BJ (cell line): ENCODE data around the gene SMG6. TPM values are rescaled to one million over a fixed set of nuclear protein-coding genes. Genes with fewer than 3 reads are reported as not detected.

Experiments used
- CTCF ChIA-PET: fragments of 350-600 bp; formaldehyde crosslinking; extraction: SDS; loops from one replicate; lab custom pipeline; 2021; ENCODE audit warnings: antibody characterized with exemption, inconsistent platforms; lab: Yijun Ruan, JAX
- POLR2A ChIA-PET: fragments of 300-600 bp; sonication (Branson Sonifier 250); formaldehyde crosslinking; extraction: SDS; loops from one replicate; lab custom pipeline; 2021; ENCODE audit warnings: antibody characterized with exemption; lab: Charles Lee
- DNase-seq: peaks from one replicate; pipeline ENCODE4 v3.0.0-alpha.2; 2011; ENCODE audit warnings: low read depth
- H3K27me3 ChIP-seq: 2 replicates; pipeline ENCODE4 v1.6.0; 2011; ENCODE audit warnings: low read length; ENCODE audit not compliant: control insufficient read depth, insufficient read depth
- H3K36me3 ChIP-seq: 2 replicates; pipeline ENCODE4 v1.5.1; 2011; ENCODE audit warnings: low read length; ENCODE audit not compliant: control insufficient read depth, insufficient read depth
- H3K4me3 ChIP-seq: 2 replicates; pipeline ENCODE4 v1.5.1; 2011; ENCODE audit warnings: low read depth, mild to moderate bottlenecking, control low read depth, low read length
- polyA plus RNA-seq: library from polyadenylated mRNA; depleted of rRNA; stranded (reverse); fragments of >200 nt; gene quantifications from 2 replicates; pipeline ENCODE4 v1.2.3, GENCODE V29; 2011
- TF ChIP-seq, protein P1 (sequence below): IDR thresholded peaks from 2 replicates; pipeline ENCODE4 v1.5.1; 2011; ENCODE audit warnings: low read depth, mild to moderate bottlenecking, control low read depth, inconsistent platforms, low read length, moderate library complexity; ENCODE audit not compliant: insufficient read depth

Gene SMG6
- polyA plus RNA-seq, 1 experiment: 29.7 TPM

DNA sequence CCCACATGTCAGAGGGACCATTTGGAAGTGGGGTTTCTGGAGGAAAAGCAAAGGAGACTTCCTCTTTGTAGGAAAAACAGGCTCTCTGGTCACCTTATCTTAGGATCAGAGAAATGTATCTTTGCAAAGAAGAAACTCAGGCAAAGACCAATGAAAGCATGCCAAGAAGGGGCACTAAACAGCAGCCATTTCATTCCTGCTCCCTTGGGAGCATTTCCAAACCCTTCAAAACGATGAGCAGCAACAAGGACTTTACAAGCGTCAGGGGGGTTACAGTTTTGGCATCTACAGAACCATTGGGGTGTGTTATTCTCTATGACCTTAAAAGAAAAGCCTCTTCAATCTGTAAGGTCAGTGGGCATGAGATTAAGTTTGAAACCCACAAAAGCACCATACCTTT, 122.8 kb downstream of the SMG6 start:
- Histone ChIP-seq H3K4me3 (no peak overlapping the region), H3K36me3 (peaks cover 5% of the 10 kb centered on the region), H3K27me3 (no peaks in the 10 kb centered on the region)
- TF ChIP-seq, protein P1, sequence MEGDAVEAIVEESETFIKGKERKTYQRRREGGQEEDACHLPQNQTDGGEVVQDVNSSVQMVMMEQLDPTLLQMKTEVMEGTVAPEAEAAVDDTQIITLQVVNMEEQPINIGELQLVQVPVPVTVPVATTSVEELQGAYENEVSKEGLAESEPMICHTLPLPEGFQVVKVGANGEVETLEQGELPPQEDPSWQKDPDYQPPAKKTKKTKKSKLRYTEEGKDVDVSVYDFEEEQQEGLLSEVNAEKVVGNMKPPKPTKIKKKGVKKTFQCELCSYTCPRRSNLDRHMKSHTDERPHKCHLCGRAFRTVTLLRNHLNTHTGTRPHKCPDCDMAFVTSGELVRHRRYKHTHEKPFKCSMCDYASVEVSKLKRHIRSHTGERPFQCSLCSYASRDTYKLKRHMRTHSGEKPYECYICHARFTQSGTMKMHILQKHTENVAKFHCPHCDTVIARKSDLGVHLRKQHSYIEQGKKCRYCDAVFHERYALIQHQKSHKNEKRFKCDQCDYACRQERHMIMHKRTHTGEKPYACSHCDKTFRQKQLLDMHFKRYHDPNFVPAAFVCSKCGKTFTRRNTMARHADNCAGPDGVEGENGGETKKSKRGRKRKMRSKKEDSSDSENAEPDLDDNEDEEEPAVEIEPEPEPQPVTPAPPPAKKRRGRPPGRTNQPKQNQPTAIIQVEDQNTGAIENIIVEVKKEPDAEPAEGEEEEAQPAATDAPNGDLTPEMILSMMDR: no peak
- ChIA-PET CTCF (interaction anchor here (1.1 to 1.8 kb wide), 4 partner anchors 64 to 126 kb away, joined by 3 to 10 read pairs (median 6); partner anchors contain the start of gene HIC1), POLR2A (interaction anchor here (0.6 kb wide), 1 partner anchor 25 kb away, joined by 9 read pairs; no protein-coding TSS in a partner anchor)
- no peak for DNase-seq

DNA sequence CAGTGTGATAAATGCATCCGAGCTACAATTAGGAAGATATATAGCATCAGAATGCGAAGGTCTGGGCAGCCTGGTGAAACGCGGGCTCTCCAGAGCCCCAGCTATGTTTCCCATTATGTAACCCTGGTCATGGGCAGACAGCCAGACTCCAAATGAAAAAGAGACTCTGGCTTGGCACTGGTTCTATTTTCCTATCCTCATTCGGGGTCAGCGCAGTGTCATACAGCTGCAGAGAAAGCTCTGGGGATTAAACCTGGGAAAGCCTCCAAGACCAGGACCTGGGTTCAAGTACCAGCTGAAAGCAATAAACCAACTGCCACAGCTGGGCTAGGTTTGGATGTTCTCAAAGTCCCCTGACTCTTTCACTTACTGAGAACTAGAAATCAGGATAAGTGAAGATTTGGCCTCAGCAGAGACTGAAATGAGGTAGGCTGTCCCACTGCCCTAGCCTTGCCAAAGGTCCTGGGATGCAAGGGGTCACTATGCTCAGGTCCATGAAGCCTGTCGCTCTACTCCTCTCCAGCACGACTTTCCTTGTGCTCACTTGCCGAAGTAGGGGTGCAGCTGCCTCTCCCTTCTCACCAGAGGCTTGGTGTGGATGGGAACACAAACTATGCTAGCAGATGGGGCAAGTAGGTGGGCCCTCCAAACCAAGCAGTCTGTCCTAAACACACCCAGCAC, 123.8 kb downstream of the SMG6 start:
- TF ChIP-seq, protein P1: no peak
- DNase-seq: peak; percentile 76
- ChIA-PET POLR2A (interaction anchor here (0.6 kb wide), 2 partner anchors 33 to 56 kb away, joined by 3 to 9 read pairs; no protein-coding TSS in a partner anchor), CTCF (interaction anchor here (0.7 to 1.8 kb wide), 6 partner anchors 12 to 122 kb away, joined by 3 to 5 read pairs (median 4); no protein-coding TSS in a partner anchor)
- H3K27me3 ChIP-seq: no peaks in the 10 kb centered on the region
- H3K36me3 ChIP-seq: peaks cover 1% of the 10 kb centered on the region; the same call in 1 of the 2 replicates
- no peak overlapping the region for H3K4me3 ChIP-seq

DNA sequence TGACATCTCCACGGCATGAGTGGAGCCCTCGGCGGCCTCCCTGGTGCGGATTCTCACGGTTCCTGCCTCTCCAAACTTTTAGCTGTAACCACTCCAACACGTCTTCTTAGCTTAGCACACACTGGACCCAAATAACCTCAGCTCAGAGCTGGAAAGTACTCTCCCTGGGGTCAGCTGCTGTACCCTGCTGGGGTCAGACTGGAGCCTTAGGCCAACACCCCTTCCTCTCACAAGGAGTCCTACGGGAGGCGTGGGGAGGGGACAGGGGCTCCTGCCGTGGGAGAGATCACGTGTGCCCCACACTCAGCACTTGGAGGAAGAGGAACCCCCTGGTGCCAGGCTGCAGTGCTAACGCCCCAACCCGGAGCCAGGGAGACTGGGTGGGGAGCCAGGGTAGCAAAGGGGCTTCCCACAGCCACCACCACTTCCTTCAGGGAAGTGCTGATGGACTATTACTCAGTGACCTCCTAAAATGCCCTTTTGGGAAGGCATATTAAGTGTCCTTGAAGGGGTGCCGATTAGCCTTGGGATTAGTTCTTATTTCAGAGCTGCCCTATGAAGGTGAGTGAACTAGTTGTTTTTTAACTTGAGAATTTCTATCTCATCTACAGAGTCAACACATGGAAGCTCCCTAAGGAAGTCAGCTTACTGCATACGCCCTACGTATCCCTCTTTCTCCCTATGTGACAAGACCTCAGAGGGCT, 124.6 kb downstream of the SMG6 start:
- Histone ChIP-seq H3K36me3 (peaks cover 1% of the 10 kb centered on the region; the same call in 1 of the 2 replicates), H3K27me3 (no peaks in the 10 kb centered on the region), H3K4me3 (no peak overlapping the region)
- TF ChIP-seq, protein P1: no peak
- no peak for DNase-seq
- POLR2A ChIA-PET: interaction anchor here (0.6 kb wide), 1 partner anchor 34 kb away, joined by 3 read pairs; no protein-coding TSS in a partner anchor
- CTCF ChIA-PET: interaction anchor here (0.6 to 1.8 kb wide), 8 partner anchors 13 to 121 kb away, joined by 3 to 5 read pairs (median 4); no protein-coding TSS in a partner anchor

DNA sequence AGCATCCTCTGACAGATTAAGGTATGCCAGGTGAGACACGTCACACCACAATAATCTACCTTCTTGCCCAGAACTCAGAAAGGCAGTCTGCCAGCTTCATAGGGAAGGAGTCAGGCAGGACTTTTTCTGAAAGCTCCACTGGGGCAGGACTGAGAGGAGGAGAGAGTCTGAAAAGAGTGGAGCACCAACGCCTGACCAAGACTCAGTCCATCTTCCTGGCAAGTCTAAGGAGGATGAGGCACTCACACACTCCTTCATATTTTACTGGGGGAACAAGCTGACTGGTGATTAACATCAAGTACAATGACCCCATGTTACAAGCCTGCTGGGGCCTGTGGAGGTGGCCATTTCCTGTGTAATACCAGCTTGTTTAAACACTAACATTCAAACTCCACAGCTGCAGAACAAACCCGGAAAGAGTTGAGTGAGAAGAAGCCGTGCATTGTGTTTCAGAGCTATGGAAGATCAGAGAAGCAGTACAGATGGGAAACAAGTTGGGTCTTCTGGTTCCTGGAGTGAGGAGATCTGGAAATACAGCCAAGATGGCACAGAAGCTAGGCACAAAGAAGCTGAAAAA, 126.3 kb downstream of the SMG6 start:
- DNase-seq: no peak
- H3K27me3 ChIP-seq: no peaks in the 10 kb centered on the region
- POLR2A ChIA-PET: no interaction called here
- CTCF ChIA-PET: interaction anchor here (0.9 to 2.2 kb wide), 11 partner anchors 18 to 124 kb away, joined by 3 to 14 read pairs (median 5); no protein-coding TSS in a partner anchor
- H3K4me3 ChIP-seq: no peak overlapping the region
- TF ChIP-seq, protein P1: no peak
- H3K36me3 ChIP-seq: no peaks in the 10 kb centered on the region
